Esophagus mucosa (tissue), 1 donor: ENCODE data around the gene ARSG. TPM values are rescaled to one million over a fixed set of nuclear protein-coding genes. Genes with fewer than 3 reads are reported as not detected.
"Not testable (repeated sequence)": the region's sequence is repeated elsewhere in the genome, so short reads cannot be mapped to it uniquely, and the experiment has no call there.

Experiments
- ATAC-seq: fragments of 200-7000 bp; cut with Tn5 transposase; one replicate; pipeline ENCODE4 v1.9.1; 2020
- total RNA-seq: library from RNA; stranded (reverse); gene quantifications from one replicate; pipeline ENCODE4 v1.2.4, GENCODE V29; 2023
- donor health status: DM: yes; HTN: yes; CAD: no.

ARSG gene
- total RNA-seq, 1 donor from 2014 or later: 6.8 TPM

DNA sequence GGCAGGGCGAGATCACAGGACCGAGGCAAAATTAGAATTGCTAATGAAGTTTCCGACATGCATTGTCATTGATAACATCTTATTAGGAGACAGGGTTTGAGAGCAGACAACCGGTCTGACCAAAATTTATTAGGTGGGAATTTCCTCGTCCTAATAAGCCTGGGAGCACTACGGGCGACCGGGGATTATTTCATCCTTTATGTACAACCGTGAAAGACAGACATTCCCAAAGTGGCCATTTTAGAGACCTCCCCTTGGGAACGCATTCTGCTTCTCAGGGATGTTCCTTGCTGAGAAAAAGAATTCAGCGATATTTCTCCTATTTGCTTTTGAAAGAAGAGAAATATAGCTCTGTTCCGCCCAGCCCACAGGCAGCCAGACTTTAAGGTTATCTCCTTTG lies 40.6 kb downstream of the ARSG start:
- ATAC-seq: not testable (repeated sequence)

DNA sequence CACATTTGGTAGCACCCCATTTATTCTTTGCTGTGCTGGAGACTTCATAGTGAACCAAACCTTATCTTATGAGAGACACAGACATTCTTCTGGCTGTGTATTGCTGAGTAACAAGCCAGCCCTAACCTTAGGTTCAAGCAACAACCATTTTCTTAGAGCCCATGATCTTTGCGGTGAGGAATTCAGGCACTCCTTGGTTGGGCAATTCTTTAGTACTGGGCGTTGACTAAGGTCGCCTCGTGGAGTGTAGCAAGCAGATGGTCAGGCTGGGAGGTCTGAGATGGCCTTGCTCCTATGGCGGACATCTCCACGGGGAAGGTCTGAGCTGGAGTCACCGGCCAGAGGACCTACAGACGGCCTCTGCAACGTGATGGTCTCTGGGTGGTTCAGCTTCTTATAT lies 43.1 kb downstream of the ARSG start:
- peak; percentile 63 for ATAC-seq

DNA sequence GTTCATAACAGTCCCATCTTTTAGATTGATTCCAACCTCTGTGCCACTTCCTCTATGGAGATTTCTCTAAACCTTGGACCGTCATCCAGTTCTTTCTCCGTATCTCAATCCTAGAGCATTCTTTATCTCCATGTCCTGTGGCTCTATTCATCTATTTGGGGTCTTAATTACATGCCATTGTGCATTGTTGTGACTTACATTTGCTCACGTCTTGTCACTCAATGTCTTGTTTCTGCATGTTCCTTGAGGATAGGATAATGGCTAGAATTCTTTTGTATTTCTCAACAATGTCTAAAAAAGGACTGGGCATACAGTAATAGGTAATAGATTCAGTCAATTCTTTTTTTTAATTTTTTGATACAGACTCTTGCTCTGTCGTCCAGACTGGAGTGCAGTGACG lies 50.2 kb downstream of the ARSG start:
- ATAC-seq: no peak

DNA sequence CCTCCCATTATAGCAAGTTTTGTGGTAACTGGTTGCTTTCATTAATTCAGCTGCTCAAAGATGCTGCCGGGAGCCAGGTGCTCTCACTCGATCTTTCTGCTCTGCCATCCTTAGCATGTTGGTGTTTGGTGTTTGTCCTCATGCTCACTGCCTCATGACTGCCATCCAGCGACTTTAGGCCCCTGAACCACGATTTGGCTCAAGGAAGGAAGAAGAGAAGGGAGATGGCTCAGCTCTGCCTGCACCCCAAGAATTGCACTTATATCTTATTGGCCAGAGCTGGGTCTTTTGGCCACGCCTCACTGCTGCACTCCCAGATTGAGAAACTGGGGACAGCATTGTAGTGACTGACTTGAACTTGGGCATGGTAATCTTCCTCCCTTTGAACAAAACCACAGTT lies 52.7 kb downstream of the ARSG start:
- no peak for ATAC-seq

DNA sequence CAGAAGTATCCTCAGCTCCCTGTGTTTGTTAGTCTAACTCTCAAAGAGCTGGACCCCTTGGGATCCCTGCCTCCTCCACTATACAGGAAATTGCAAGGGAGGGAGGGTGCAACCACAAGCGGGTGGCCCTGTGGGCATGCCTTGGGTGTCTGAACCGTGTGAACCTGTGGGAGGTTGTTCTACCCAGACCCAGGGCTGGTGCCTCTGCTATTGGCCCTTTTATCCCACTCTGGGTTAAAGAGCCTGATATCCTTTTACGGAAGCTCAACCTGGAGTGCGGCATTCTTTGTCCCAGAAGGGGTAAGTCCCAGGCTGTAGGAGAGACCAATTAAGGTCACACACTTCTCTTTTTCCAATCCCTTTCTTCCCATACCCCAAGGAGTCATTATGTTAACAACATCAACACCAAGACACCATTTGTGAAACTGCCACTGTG lies 53.4 kb downstream of the ARSG start:
- peak; percentile 27 for ATAC-seq

DNA sequence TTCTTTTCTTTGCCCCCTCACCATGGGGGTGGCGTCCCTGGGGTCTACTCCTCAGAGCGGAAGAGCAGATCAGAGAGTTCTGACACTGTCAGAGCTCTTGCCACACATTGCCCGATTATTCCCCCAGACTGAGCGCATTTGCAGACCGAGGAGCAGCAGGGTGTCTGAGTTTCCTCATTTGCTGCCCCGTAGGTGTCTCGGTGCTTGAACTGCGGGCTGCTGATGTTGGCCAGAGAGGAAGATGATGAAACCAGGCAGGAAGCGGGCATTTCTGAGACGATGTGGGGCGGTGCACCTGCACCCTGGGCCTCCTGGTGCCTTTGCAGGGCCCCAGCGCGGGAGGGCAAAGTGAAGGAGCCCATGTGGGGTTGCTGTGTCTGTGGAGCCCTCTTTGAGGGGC lies 55.2 kb downstream of the ARSG start:
- peak; percentile 48 for ATAC-seq

DNA sequence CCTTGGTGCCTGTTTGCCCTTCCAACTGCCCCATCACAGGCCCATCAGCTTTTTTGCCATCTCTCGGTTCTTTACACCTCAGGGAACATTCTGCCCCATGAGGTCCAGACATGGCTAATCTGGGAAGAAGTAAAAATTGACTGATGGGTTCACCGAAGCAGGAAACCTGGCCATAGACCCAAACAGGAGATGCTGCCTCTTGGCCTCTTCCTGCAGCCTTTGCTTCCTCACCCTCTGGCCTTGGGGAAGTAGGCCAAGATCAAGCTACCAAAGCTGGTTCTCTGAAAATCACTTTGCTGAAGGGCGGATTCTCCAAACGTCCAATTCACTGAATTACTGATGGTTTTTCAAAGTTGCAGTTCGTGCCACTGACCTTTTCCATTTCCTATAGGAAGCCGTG lies 56.1 kb downstream of the ARSG start:
- ATAC-seq: no peak

DNA sequence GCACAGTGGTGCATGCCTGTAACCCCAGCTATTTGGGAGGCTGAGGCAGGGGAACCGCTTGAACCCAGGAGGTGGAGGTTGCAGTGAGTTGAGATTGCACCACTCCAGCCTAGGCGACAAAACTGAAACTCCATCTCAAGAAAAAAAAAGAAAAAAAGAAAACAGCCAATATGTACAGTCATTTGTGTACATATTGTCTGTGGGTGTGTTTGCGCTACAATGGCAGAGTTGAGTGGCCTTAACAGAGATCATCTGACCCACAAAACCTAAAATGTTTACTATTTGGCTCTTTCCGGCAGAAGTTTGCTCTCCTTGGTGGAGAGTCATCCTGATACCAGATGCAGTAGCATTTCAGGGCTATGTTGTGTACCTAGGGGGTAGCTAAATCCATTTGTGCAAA lies 57.9 kb downstream of the ARSG start:
- no peak for ATAC-seq

DNA sequence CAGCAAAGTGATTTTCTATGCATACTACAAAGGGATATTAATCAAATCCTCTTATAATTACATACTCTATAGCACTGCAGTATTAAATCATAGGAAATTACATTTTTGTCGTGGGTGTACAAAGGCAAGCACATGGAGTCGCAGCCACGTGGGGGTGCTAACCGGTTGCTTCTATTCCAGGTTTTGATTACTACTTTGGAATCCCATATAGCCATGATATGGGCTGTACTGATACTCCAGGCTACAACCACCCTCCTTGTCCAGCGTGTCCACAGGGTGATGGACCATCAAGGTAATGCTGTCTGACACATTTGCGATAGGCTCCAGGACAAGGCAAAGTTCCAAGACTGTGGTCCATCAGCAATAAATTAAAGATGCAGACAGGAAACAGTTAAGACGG lies 60.1 kb downstream of the ARSG start:
- no peak for ATAC-seq

DNA sequence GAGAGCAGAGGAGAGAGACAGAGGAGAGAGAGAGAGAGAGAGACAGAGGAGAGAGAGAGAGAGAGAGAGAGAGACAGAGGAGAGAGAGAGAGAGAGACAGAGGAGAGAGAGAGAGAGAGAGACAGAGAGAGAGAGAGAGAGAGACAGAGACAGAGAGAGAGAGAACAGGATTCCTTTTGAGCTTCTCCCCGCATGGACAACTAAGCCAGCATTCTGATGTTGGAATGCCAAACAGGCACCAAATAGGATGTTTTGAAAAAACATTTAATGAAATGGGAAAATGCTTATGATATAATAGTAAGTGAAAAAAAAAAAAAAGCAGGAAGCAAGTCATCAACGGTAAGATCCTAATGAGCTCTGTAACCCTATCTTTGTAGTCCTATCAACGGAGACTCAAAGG lies 60.7 kb downstream of the ARSG start:
- no peak for ATAC-seq

DNA sequence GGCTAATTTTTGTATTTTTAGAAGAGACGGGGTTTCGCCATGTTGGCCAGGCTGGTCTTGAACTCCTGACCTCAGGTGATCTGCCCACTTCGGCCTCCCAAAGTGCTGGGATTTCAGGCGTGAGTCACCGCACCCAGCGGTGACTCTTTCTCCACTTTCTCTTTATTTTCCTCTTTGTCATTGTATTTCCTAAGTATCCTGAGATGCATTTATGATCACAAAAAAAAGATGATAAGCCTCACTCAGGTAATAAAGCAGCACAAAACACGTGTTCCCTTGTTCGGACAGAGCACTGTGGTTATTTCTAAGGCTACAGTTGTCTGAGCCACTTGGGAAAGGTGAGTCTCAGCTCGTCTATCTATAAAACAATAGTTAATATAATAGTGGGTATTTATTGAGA lies 61.4 kb downstream of the ARSG start:
- ATAC-seq: not testable (repeated sequence)

DNA sequence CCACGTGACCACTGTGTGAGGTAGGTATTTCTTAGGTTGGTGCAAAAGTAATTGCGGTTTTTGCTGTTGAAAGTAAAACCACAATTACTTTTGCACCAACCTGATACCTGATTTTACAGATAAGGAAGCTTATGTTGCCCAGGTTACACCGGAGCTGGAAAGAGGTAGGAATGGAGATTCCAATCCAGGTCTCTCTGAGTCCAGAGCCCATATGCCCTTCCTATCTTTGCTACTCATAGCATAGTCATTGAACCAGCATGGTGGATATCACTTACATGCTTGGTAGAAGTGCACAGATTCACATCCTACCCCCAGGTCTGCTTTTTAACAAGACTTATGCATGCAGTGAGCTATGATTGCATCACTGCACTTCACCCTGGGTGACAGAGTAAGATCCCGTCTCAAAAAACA lies 61.8 kb downstream of the ARSG start:
- ATAC-seq: no peak

DNA sequence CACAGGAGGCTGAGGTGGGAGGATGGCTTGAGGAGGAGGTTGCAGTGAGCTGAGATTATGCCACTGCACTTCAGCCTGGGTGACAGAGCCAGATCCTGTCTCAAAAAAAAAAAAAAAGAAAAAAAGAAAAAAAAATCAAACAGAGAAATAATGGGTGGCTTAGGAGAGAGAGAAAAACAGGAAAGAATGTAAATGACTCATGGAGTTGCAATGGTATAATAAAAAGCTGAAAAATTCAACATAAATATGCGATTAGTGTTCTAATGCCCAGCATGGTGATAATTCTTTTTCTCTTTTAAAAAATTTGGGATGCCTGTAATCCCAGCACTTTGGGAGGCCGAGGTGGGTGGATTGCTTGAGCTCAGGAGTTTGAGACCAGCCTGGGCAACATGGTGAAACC lies 63.0 kb downstream of the ARSG start:
- ATAC-seq: not testable (repeated sequence)

DNA sequence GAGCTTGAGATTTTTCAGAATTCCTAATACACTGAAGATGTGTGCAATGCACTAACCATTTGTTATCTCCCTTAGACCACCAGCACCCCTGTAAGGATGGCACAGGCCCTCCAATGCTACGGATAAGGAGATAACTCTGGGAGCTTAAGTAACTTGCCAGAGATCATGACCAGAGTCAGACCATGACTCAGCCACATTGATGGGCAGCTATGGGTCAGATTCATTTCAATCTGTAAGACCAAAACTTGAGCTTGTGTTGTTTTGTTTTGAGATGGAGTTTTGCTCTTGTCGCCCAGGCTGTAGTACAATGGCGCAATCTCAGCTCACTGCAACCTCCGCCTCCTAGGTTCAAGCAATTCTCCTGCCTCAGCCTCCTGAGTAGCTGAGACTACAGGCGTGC lies 63.8 kb downstream of the ARSG start:
- not testable (repeated sequence) for ATAC-seq

DNA sequence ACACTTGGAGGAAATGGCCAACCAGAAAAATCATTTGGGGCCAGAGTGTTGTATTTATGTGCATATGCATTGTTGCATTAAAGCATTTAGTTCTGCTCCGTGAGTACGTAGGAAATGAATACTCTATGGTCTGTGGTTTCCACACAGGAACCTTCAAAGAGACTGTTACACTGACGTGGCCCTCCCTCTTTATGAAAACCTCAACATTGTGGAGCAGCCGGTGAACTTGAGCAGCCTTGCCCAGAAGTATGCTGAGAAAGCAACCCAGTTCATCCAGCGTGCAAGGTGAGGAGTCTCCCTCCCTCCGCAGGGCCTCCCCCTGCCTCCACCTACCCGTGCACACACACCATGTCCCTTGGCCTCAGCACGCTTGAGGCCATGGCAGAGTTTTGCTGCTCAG lies 65.2 kb downstream of the ARSG start:
- ATAC-seq: peak; percentile 51

DNA sequence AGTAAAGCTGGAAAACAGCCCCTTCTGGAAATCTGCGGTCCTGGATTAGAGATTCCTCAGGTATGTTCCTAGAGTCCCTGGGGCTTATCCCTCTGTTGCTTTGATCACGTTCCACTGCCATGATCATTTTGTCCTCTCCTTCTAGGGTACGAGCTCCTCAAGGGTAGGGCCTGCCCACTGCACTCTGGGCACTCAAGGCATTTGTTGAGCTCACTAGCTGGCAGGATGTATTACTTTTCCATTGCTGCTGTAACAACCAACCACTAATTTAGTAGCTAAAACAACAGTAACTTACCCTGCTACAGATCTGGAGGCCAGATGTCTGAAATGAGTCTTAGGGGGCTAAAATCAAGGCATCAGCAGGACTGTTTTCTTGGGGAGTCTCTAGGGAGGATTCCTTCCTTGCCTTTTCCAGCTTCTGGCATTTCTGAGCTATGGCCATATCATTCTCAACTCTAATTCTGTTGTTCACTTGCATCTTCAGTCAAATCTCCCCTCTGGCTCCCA lies 65.7 kb downstream of the ARSG start:
- ATAC-seq: no peak

DNA sequence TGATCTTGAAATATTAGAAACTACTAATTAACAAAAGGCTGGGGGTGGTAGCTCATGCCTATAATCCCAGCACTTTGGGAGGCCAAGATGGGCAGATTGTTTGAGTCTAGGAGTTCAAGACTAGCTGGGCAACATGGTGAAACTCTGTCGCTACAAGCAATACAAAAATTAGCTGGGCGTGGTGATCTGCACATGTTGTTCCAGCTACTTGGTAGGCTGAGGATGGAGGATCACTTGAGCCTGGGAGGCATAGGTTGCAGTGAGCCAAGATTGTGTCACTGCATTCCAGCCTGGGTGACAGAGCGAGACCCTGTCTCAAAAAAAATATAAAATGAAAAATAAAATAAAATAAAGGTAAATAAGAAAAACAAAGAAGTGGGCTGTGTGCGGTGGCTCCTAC lies 66.6 kb downstream of the ARSG start:
- no peak for ATAC-seq

DNA sequence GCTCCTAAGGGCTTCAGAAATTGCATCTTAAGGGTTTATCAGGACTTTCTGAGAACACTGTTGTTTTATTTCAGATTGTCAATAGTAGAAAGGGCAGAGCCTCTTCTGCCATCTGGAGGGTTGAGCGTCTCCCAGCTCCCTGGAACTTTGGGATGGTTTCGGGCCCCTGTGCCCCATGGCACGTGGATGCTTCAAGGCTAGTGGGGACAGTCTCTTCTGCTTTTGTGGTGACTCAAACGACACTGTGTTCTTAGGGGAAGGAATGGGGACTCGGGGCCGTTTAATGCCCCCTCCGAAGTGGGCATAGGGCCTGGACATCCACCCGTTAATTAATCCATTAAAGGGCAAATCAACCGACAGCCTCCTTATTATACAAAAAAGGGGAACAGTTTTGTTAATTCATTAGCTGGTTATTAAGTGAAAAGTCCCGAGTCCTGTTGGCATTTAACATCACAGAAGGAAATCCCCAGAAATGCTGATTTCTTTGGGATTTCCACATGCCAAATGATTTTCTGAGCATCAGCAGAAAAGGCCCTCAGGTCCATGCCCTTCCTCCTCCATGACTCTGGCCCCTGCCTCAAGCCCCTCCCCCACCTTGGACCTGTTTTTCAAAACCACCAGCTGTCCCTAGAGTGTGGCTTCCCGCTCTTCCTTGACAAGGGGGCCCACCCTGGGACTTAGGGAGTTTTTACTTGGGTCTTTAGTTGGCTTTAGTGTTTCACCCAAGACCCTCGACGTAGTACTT lies 68.7 kb downstream of the ARSG start:
- ATAC-seq: no peak

DNA sequence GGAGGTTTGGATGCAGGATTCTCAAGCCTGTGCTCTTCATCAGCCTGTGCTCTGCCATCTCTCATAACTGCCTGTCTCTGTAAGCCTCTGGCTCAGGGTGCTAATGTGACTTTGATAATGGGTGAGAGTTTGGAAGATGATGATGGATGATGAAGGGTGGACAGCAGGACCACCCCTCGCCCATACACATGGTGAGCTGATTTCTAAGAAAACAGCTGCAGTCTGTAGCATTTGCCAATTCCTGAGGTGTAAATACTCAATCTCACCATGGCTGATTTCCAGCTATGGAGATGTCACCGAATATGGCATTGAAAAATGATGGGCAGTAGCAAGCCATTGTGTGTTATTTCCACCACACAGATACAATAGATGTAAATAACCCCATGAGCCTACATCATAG lies 74.2 kb downstream of the ARSG start:
- no peak for ATAC-seq

DNA sequence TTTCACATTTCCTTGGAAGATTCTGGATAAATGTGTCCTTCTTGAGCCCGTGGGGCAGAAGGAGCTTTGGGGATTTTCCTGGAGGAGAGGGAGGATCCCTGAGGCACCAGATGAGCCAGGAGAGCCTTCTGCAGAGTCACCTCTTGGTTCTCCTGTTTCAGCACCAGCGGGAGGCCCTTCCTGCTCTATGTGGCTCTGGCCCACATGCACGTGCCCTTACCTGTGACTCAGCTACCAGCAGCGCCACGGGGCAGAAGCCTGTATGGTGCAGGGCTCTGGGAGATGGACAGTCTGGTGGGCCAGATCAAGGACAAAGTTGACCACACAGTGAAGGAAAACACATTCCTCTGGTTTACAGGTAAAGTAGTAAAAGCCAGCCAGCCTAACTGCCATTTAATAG lies 77.1 kb downstream of the ARSG start:
- ATAC-seq: no peak

DNA sequence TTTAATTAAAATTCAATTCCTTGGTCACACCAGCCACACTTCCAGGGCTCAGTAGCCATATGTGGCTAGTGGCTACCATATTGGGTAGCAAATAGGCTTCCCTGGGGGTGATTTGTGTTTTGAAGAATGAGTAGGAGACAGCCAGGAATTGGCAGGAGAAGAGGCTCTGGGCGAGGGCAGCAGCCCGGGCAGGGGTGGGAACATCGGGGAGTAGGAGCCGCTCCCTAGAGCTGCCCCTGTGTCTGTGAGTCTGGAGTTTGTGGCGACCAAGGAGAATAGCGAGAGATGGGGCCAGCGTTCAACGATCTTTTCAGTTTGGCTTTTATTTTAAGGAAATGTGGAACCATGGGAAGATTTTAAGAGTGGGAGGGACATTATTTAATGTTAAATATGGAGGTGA lies 84.3 kb downstream of the ARSG start:
- ATAC-seq: no peak

DNA sequence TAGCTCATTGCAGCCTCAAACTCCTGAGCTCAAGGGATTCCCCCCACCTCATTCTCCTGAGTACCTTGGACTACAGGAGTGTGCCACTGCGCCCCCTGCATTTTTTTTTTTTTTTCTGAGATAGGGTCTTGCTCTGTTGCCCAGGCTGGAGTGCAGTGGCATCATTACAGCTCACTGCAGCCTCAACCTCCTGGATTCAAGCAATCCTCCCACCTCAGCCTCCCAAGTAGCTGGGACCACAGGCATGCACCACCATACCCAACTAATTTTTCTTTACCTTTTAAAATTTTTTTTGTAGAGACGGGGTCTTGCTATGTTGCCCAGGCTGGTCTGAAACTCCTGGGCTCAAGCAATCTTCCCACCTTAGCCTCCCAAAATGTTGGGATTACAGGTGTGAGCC lies 84.9 kb downstream of the ARSG start:
- not testable (repeated sequence) for ATAC-seq

DNA sequence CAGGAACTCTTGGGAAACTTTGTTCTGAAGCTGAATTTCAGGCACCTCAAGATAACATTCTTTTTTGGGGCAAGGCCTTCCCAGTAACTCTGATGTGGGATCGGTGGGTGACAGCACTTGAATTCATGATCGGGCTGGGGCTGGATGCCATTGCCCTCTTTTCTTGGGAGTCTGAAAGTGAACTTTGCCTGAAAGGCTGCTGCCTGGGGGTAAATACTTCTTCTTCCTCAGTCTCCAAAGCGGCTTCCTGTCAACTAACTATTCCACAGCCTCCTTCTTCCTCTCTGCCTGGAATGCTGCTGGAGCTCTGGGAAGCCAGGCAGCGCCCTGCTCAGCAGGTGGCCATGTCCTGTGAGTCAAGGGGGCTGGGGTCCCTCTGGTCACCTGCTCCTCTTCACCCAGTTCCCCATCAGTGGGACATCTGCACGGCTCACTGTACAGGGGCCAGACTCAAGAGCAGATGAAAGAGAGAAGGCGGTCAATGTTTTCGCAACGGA lies 86.5 kb downstream of the ARSG start:
- no peak for ATAC-seq

DNA sequence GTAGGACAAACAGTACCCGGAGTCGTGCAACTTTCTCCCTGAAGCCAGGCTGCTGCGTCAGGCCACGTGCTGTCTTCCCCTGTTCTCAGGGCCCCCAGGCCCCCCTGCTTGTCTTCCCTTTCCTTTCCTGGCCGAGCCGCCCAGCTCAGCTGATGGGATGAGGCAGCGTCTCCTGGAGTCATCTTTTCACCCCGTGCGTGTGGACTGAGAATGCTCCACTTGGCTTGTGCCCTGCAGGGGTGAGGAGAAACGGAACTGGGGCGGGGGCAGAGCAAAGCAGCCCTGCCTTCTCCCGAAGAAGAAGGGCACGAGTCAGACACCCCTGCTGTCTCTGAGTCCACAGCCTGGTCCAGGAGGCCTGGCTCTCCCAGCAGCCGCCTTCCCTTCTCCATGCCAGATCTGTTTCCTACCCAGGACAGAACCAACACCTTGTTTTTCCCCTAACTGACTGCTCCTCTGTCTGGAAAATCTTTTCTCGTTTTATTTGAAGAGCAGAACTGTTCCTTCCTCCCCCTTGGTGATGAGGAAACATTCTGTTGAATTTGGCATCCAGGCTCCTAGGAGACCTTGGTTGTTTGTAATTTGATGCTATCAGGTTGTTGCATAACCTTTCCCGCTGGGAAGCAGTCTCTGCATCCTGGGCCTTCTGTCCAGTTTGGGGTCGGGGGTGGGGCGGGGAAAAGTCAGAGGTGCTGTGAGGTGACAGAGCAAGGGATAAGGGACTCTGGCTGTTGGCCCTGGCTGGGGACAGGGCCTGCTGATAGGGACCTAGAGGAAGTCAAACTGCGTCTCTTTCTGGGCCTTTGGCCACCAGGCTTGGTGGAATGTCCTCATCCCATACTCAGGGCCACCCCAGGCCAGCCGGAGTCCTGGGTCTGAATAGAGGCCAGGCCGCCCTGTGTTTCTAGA lies 87.2 kb downstream of the ARSG start:
- ATAC-seq: peak; percentile 74
